ENCODE results near the gene SSR1.
A peak's percentile ranks its signal among the peaks of the same experiment; 100 is the strongest.

The SSR1 gene

GRCh38 chr6:7255918-7256317, 57.1 kb downstream of the SSR1 start:
- DNase-seq, result no peak

GRCh38 chr6:7254980-7255835, 57.8 kb downstream of the SSR1 start:
- no peak for DNase-seq

- DNase-seq, result no peak
Measured at GRCh38 chr6:7252390-7252789, 60.6 kb downstream of the SSR1 start.

GRCh38 chr6:7251646-7252260, 61.2 kb downstream of the SSR1 start:
- no peak for DNase-seq

GRCh38 chr6:7250812-7251211, 62.2 kb downstream of the SSR1 start:
- no peak for DNase-seq

- no peak for DNase-seq
Measured at GRCh38 chr6:7249946-7250643, 62.9 kb downstream of the SSR1 start.

GRCh38 chr6:7249391-7249790, 63.6 kb downstream of the SSR1 start:
- no peak for DNase-seq

- no peak for DNase-seq
Measured at GRCh38 chr6:7247828-7248227, 65.2 kb downstream of the SSR1 start.

- no peak for DNase-seq
Measured at GRCh38 chr6:7247179-7247456, 65.9 kb downstream of the SSR1 start.

GRCh38 chr6:7246401-7247178, 66.4 kb downstream of the SSR1 start:
- no peak for DNase-seq

GRCh38 chr6:7245668-7246393, 67.2 kb downstream of the SSR1 start:
- DNase-seq, result no peak

GRCh38 chr6:7243179-7243981, 69.6 kb downstream of the SSR1 start:
- no peak for DNase-seq

- DNase-seq, result no peak
Measured at GRCh38 chr6:7242835-7243178, 70.2 kb downstream of the SSR1 start.

GRCh38 chr6:7241709-7242645, 71.0 kb downstream of the SSR1 start:
- DNase-seq, result no peak

- DNase-seq, result no peak
Measured at GRCh38 chr6:7241160-7241559, 71.8 kb downstream of the SSR1 start.

GRCh38 chr6:7240351-7240750, 72.6 kb downstream of the SSR1 start:
- DNase-seq, result no peak

- no peak for DNase-seq
Measured at GRCh38 chr6:7239590-7239948, 73.4 kb downstream of the SSR1 start.

GRCh38 chr6:7238900-7239589, 74.0 kb downstream of the SSR1 start:
- peak; percentile 71 for DNase-seq

- no peak for DNase-seq
Measured at GRCh38 chr6:7238526-7238899, 74.5 kb downstream of the SSR1 start.

GRCh38 chr6:7237653-7238188, 75.3 kb downstream of the SSR1 start:
- no peak for DNase-seq
